Stimulated activated CD4-positive, alpha-beta T cell treated with anti-CD3 and anti-CD28 coated beads, Interleukin-4, amount 100 ng/mL, for 24 hours (primary cell): Measurements from ENCODE around the gene GNAI3.
A peak's percentile ranks its signal among the peaks of the same experiment; 100 is the strongest.

Experiments
- DNase-seq: peaks from one replicate; pipeline ENCODE4 v3.0.0-alpha.2; 2020

The GNAI3 gene

GRCh38 chr1:109527098-109527811 lies 21.2 kb upstream of the GNAI3 start:
- no peak for DNase-seq

- DNase-seq = no peak
Measured at GRCh38 chr1:109527846-109528695, 20.3 kb upstream of the GNAI3 start.

- no peak for DNase-seq
Measured at GRCh38 chr1:109528712-109529111, 19.7 kb upstream of the GNAI3 start.

- no peak for DNase-seq
Measured at GRCh38 chr1:109529881-109530456, 18.4 kb upstream of the GNAI3 start.

GRCh38 chr1:109530457-109531087 lies 17.8 kb upstream of the GNAI3 start:
- no peak for DNase-seq

- DNase-seq = no peak
Measured at GRCh38 chr1:109531380-109531779, 17.0 kb upstream of the GNAI3 start.

GRCh38 chr1:109531826-109532364 lies 16.5 kb upstream of the GNAI3 start:
- DNase-seq = no peak

GRCh38 chr1:109532365-109533136 lies 15.9 kb upstream of the GNAI3 start:
- DNase-seq = peak; percentile 95

- DNase-seq = no peak
Measured at GRCh38 chr1:109534307-109534858, 14.0 kb upstream of the GNAI3 start.

- DNase-seq = no peak
Measured at GRCh38 chr1:109535481-109535880, 12.9 kb upstream of the GNAI3 start.

- DNase-seq = no peak
Measured at GRCh38 chr1:109535971-109536491, 12.4 kb upstream of the GNAI3 start.

- no peak for DNase-seq
Measured at GRCh38 chr1:109537450-109538178, 10.8 kb upstream of the GNAI3 start.

GRCh38 chr1:109538827-109539555 lies 9.4 kb upstream of the GNAI3 start:
- no peak for DNase-seq

- DNase-seq = no peak
Measured at GRCh38 chr1:109539676-109540075, 8.7 kb upstream of the GNAI3 start, which contains the start of gene GPR61. Gene GPR61 (plus strand): TSS chr1:109539872. CDS start chr1:109543023, 3,151 bp downstream.

GRCh38 chr1:109541102-109541501 lies 7.3 kb upstream of the GNAI3 start:
- DNase-seq = no peak

- DNase-seq = no peak
Measured at GRCh38 chr1:109542657-109543056, 5.8 kb upstream of the GNAI3 start.

- no peak for DNase-seq
Measured at GRCh38 chr1:109543283-109543987, 5.0 kb upstream of the GNAI3 start.

GRCh38 chr1:109543988-109544735 lies 4.3 kb upstream of the GNAI3 start:
- no peak for DNase-seq
